DOHH2 (cell line): ENCODE measurements around the gene ERMN.

Source experiments
- H3F3A ChIP-seq: fragments of 200-600 bp; sonication (generic), shearing (Covaris generic); 2 replicates; pipeline ENCODE4 v1.6.0; 2016; ENCODE audit warnings: antibody characterized with exemption, mild to moderate bottlenecking; ENCODE audit not compliant: control insufficient read depth, insufficient read depth
- H3K27ac ChIP-seq: fragments of 200-600 bp; sonication (generic); 2 replicates; pipeline ENCODE4 v1.5.1; 2014; ENCODE audit warnings: low read depth, mild to moderate bottlenecking, low read length, moderate library complexity
- H3K27me3 ChIP-seq: fragments of 200-600 bp; sonication (generic); 2 replicates; pipeline ENCODE4 v1.6.1; 2014; ENCODE audit warnings: mild to moderate bottlenecking, low read length, mixed read lengths; ENCODE audit not compliant: control insufficient read depth
- H3K36me3 ChIP-seq: fragments of 200-600 bp; sonication (generic); 2 replicates; pipeline ENCODE4 v1.6.1; 2014; ENCODE audit warnings: mild to moderate bottlenecking, low read length, moderate library complexity, mixed read lengths; ENCODE audit not compliant: control insufficient read depth
- H3K4me1 ChIP-seq: fragments of 200-600 bp; sonication (generic); 2 replicates; pipeline ENCODE4 v1.6.1; 2014; ENCODE audit warnings: mild to moderate bottlenecking, low read length, mixed read lengths; ENCODE audit not compliant: control insufficient read depth
- H3K4me2 ChIP-seq: fragments of 200-600 bp; sonication (generic); 2 replicates; pipeline ENCODE4 v1.6.0; 2014; ENCODE audit warnings: mild to moderate bottlenecking, low read length, moderate library complexity
- H3K4me3 ChIP-seq: fragments of 200-600 bp; sonication (generic); 2 replicates; pipeline ENCODE4 v1.5.1; 2014; ENCODE audit warnings: mild to moderate bottlenecking, low read length, mixed read lengths
- H3K79me2 ChIP-seq: fragments of 200-600 bp; sonication (generic); 2 replicates; pipeline ENCODE4 v1.6.1; 2014; ENCODE audit warnings: mild to moderate bottlenecking, low read length, mixed read lengths; ENCODE audit not compliant: control insufficient read depth
- H3K9me2 ChIP-seq: fragments of 200-600 bp; sonication (generic); replicated peaks from 2 replicates; pipeline ENCODE4 v1.6.1; 2014; ENCODE audit warnings: mild to moderate bottlenecking, low read length, mixed read lengths; ENCODE audit not compliant: control insufficient read depth
- H3K9me3 ChIP-seq: fragments of 200-600 bp; sonication (generic); 2 replicates; pipeline ENCODE4 v1.6.1; 2014; ENCODE audit warnings: antibody characterized with exemption, low read length, mixed read lengths; ENCODE audit not compliant: control insufficient read depth, insufficient read depth
- H4K20me1 ChIP-seq: fragments of 200-600 bp; sonication (generic); 2 replicates; pipeline ENCODE4 v1.6.0; 2014; ENCODE audit warnings: low read depth, mild to moderate bottlenecking, antibody characterized with exemption, low read length, moderate library complexity; ENCODE audit not compliant: control insufficient read depth, insufficient read depth
- CTCF ChIP-seq: fragments of 200-600 bp; sonication (generic); IDR thresholded peaks from one replicate; pipeline ENCODE4 v1.5.1; 2014; ENCODE audit warnings: antibody characterized with exemption, mild to moderate bottlenecking, low read depth, low read length; ENCODE audit not compliant: poor library complexity, severe bottlenecking
- EZH2phosphoT487 ChIP-seq: fragments of 200-600 bp; sonication (generic); IDR thresholded peaks from 2 replicates; pipeline ENCODE4 v1.6.1; 2017; ENCODE audit warnings: borderline replicate concordance, mild to moderate bottlenecking, antibody characterized with exemption, low read length, moderate library complexity, mixed read lengths

ERMN gene

GRCh38 chr2:157271590-157272203 lies 53.9 kb downstream of the ERMN start:
- Histone ChIP-seq H3K27me3 (no peaks in the 10 kb centered on the region), H3K4me2 (no peak overlapping the region), H3F3A (no peaks in the 10 kb centered on the region), H3K4me1 (no peaks in the 10 kb centered on the region), H3K4me3 (no peak overlapping the region), H3K36me3 (no peaks in the 10 kb centered on the region), H4K20me1 (no peaks in the 10 kb centered on the region), H3K27ac (no peak overlapping the region), H3K9me3 (no peaks in the 10 kb centered on the region), H3K9me2 (no peaks in the 10 kb centered on the region), H3K79me2 (no peaks in the 10 kb centered on the region)
- TF ChIP-seq CTCF (no peak), EZH2phosphoT487 (no peak)

GRCh38 chr2:157269922-157270321 lies 55.7 kb downstream of the ERMN start:
- Histone ChIP-seq H3K9me2 (no peaks in the 10 kb centered on the region), H3K27me3 (no peaks in the 10 kb centered on the region), H3K27ac (no peak overlapping the region), H3K9me3 (no peaks in the 10 kb centered on the region), H3F3A (no peaks in the 10 kb centered on the region), H3K36me3 (no peaks in the 10 kb centered on the region), H3K4me3 (no peak overlapping the region), H3K79me2 (no peaks in the 10 kb centered on the region), H3K4me2 (no peak overlapping the region), H3K4me1 (no peaks in the 10 kb centered on the region), H4K20me1 (no peaks in the 10 kb centered on the region)
- no peak for TF ChIP-seq EZH2phosphoT487
- no peak for TF ChIP-seq CTCF

- no peaks in the 10 kb centered on the region for H4K20me1 ChIP-seq
- H3K79me2 ChIP-seq: no peaks in the 10 kb centered on the region
- no peak overlapping the region for H3K4me3 ChIP-seq
- no peaks in the 10 kb centered on the region for H3K9me3 ChIP-seq
- no peaks in the 10 kb centered on the region for H3F3A ChIP-seq
- TF ChIP-seq CTCF: no peak
- TF ChIP-seq EZH2phosphoT487: no peak
- H3K36me3 ChIP-seq: no peaks in the 10 kb centered on the region
- H3K27ac ChIP-seq: no peak overlapping the region
- H3K27me3 ChIP-seq: no peaks in the 10 kb centered on the region
- no peaks in the 10 kb centered on the region for H3K9me2 ChIP-seq
- no peaks in the 10 kb centered on the region for H3K4me1 ChIP-seq
- H3K4me2 ChIP-seq: no peak overlapping the region
Observed at GRCh38 chr2:157269060-157269459, 56.6 kb downstream of the ERMN start.
